Vagina (tissue), 2 donors: ENCODE results near the gene UBXN2A. TPM values are rescaled to one million over a fixed set of nuclear protein-coding genes. Genes with fewer than 3 reads are reported as not detected.

ENCODE experiments used
- DNase-seq, 2 donors: peaks; one replicate each; pipeline ENCODE4 v3.0.0-alpha.2; 2017; ENCODE audit errors: extremely low spot score in 2 of 2
- H3K27ac ChIP-seq: fragments of 200-600 bp; sonication (generic); one replicate; pipeline ENCODE4 v1.5.1; 2019
- H3K27me3 ChIP-seq: fragments of 200-600 bp; sonication (generic); one replicate; pipeline ENCODE4 v1.5.1; 2019
- H3K36me3 ChIP-seq, 2 donors: fragments of 200-600 bp; sonication (generic); one replicate each; pipeline ENCODE4 v1.5.1; 2017 to 2019
- H3K4me1 ChIP-seq: fragments of 200-600 bp; sonication (generic); one replicate; pipeline ENCODE4 v1.5.1; 2019
- H3K4me3 ChIP-seq, 2 donors: fragments of 200-600 bp; sonication (generic); 1 replicate in 1 of 2; 2 replicates in 1 of 2; pipeline ENCODE4 v1.5.1; 2016 to 2019
- H3K9me3 ChIP-seq: fragments of 200-600 bp; sonication (generic); one replicate; pipeline ENCODE4 v1.5.1; 2019
- POLR2A ChIP-seq, 2 donors: fragments of 450-650 bp; IDR thresholded peaks; one replicate each; pipeline ENCODE4 v1.6.1; 2017; ENCODE audit warnings: antibody characterized with exemption in 2 of 2, mild to moderate bottlenecking in 2 of 2, moderate library complexity in 2 of 2
- POLR2AphosphoS5 ChIP-seq, 2 donors: sonication (generic); formaldehyde crosslinking; IDR thresholded peaks; one replicate each; pipeline ENCODE4 v1.9.0; 2017; ENCODE audit warnings: antibody characterized with exemption in 2 of 2, mild to moderate bottlenecking in 2 of 2, low read depth in 1 of 2; ENCODE audit not compliant: insufficient read depth in 1 of 2
- intact Hi-C: fragments of 100-400 bp; cut with DNase I; formaldehyde crosslinking; loops from one replicate; pipeline ENCODE4 v1.15.1; 2023
- total RNA-seq: library from RNA; depleted of rRNA; stranded (reverse); fragments of >200 nt; gene quantifications from one replicate; pipeline ENCODE4 v1.2.3, GENCODE V29; 2016
- TF ChIP-seq, protein P1 (sequence below), 3 experiments: fragments of 450-650 bp in 2 of 3; fragments of 200-600 bp in 1 of 3; sonication (generic) in 1 of 3; IDR thresholded peaks; one replicate each; pipeline ENCODE4 v1.5.1; 2017 to 2019; ENCODE audit warnings: antibody characterized with exemption in 3 of 3, mild to moderate bottlenecking in 2 of 3, moderate library complexity in 2 of 3

The UBXN2A gene
- total RNA-seq, 1 donor from 2014 or later = 12.5 TPM

- Histone ChIP-seq H3K4me1 (peaks cover 55% of the 10 kb centered on the region), H3K27ac (no peak overlapping the region), H3K4me3 (no peak overlapping the region), H3K9me3 (no peaks in the 10 kb centered on the region), H3K36me3 (no peaks in the 10 kb centered on the region), H3K27me3 (no peaks in the 10 kb centered on the region)
- TF ChIP-seq, protein P1, sequence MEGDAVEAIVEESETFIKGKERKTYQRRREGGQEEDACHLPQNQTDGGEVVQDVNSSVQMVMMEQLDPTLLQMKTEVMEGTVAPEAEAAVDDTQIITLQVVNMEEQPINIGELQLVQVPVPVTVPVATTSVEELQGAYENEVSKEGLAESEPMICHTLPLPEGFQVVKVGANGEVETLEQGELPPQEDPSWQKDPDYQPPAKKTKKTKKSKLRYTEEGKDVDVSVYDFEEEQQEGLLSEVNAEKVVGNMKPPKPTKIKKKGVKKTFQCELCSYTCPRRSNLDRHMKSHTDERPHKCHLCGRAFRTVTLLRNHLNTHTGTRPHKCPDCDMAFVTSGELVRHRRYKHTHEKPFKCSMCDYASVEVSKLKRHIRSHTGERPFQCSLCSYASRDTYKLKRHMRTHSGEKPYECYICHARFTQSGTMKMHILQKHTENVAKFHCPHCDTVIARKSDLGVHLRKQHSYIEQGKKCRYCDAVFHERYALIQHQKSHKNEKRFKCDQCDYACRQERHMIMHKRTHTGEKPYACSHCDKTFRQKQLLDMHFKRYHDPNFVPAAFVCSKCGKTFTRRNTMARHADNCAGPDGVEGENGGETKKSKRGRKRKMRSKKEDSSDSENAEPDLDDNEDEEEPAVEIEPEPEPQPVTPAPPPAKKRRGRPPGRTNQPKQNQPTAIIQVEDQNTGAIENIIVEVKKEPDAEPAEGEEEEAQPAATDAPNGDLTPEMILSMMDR (IDR thresholded peaks at IDR 0.05) = no peak
- TF ChIP-seq POLR2AphosphoS5 (IDR thresholded peaks at IDR 0.05; ENCODE audit: insufficient read depth in 1 of 2, low read depth in 1 of 2) (no peak), POLR2A (IDR thresholded peaks at IDR 0.05) (no peak)
- no peak for DNase-seq
- intact Hi-C loops = no loop called here
Measured at GRCh38 chr2:23903034-23903433, 37.2 kb upstream of the UBXN2A start.

GRCh38 chr2:23904215-23904614, 36.0 kb upstream of the UBXN2A start:
- Histone ChIP-seq H3K36me3 (no peaks in the 10 kb centered on the region), H3K9me3 (no peaks in the 10 kb centered on the region), H3K27ac (peak overlapping the region; percentile 23), H3K27me3 (no peaks in the 10 kb centered on the region), H3K4me1 (peaks cover 55% of the 10 kb centered on the region), H3K4me3 (no peak overlapping the region)
- no peak for TF ChIP-seq POLR2A (IDR thresholded peaks at IDR 0.05)
- TF ChIP-seq, protein P1 (IDR thresholded peaks at IDR 0.05) = no peak
- TF ChIP-seq POLR2AphosphoS5 (IDR thresholded peaks at IDR 0.05; ENCODE audit: insufficient read depth in 1 of 2, low read depth in 1 of 2) = no peak
- intact Hi-C loops = no loop called here
- DNase-seq = no peak

GRCh38 chr2:23904692-23905091, 35.6 kb upstream of the UBXN2A start:
- no peaks in the 10 kb centered on the region for H3K9me3 ChIP-seq

GRCh38 chr2:23905155-23905554, 35.1 kb upstream of the UBXN2A start:
- TF ChIP-seq, protein P1 (IDR thresholded peaks at IDR 0.05) = no peak
- TF ChIP-seq POLR2AphosphoS5 (IDR thresholded peaks at IDR 0.05; ENCODE audit: insufficient read depth in 1 of 2, low read depth in 1 of 2) (no peak), POLR2A (IDR thresholded peaks at IDR 0.05) (no peak)
- no peaks in the 10 kb centered on the region for H3K9me3 ChIP-seq
- no peaks in the 10 kb centered on the region for H3K27me3 ChIP-seq
- H3K4me1 ChIP-seq = peaks cover 51% of the 10 kb centered on the region
- no peak overlapping the region for H3K4me3 ChIP-seq
- no peaks in the 10 kb centered on the region for H3K36me3 ChIP-seq
- no peak overlapping the region for H3K27ac ChIP-seq
- intact Hi-C loops = no loop called here
- DNase-seq = no peak

More at GRCh38 chr2:23904692-23905091, 35.6 kb upstream of the UBXN2A start:
- Histone ChIP-seq H3K36me3 (no peaks in the 10 kb centered on the region), H3K4me3 (no peak overlapping the region), H3K4me1 (peaks cover 55% of the 10 kb centered on the region), H3K27me3 (no peaks in the 10 kb centered on the region), H3K27ac (no peak overlapping the region)
- TF ChIP-seq, protein P1 (IDR thresholded peaks at IDR 0.05) = no peak
- no peak for TF ChIP-seq POLR2A (IDR thresholded peaks at IDR 0.05)
- no peak for TF ChIP-seq POLR2AphosphoS5 (IDR thresholded peaks at IDR 0.05; ENCODE audit: insufficient read depth in 1 of 2, low read depth in 1 of 2)
- DNase-seq = no peak
- intact Hi-C loops = no loop called here

GRCh38 chr2:23912054-23912453, 28.2 kb upstream of the UBXN2A start:
- Histone ChIP-seq H3K36me3 (no peaks in the 10 kb centered on the region), H3K27ac (no peak overlapping the region), H3K4me1 (peaks cover 15% of the 10 kb centered on the region), H3K4me3 (no peak overlapping the region), H3K9me3 (no peaks in the 10 kb centered on the region), H3K27me3 (no peaks in the 10 kb centered on the region)
- DNase-seq = no peak
- intact Hi-C loops = no loop called here
- TF ChIP-seq POLR2AphosphoS5 (IDR thresholded peaks at IDR 0.05; ENCODE audit: insufficient read depth in 1 of 2, low read depth in 1 of 2) (no peak), POLR2A (IDR thresholded peaks at IDR 0.05) (no peak)
- TF ChIP-seq, protein P1 (IDR thresholded peaks at IDR 0.05) = no peak
